T-helper 17 cell (primary cell): ENCODE results near the gene MS4A4E. TPM values are rescaled to one million over a fixed set of nuclear protein-coding genes. Genes with fewer than 3 reads are reported as not detected.
"Not testable (repeated sequence)": the region's sequence is repeated elsewhere in the genome, so short reads cannot be mapped to it uniquely, and the experiment has no call there.

ENCODE experiments used
- ATAC-seq: fragments of 150-1000 bp; cut with Tn5 transposase; 2 replicates; pipeline ENCODE4 v1.10.0; 2021; ENCODE audit warnings: mild to moderate bottlenecking, moderate library complexity
- DNase-seq, 3 donors: peaks; one replicate each; pipeline versions ENCODE4 v3.0.0 to v3.0.0-alpha.2; 2020 to 2021
- H3K9me3 ChIP-seq: one replicate; pipeline ENCODE4 v1.7.0; 2013; ENCODE audit warnings: low read length, mild to moderate bottlenecking; ENCODE audit not compliant: control insufficient read depth, poor library complexity, severe bottlenecking
- H3K27ac Mint-ChIP-seq: one replicate; pipeline ENCODE4 v1.8.0; 2022; ENCODE audit warnings: mild to moderate bottlenecking, moderate library complexity, mixed read lengths
- H3K27me3 Mint-ChIP-seq: one replicate; pipeline ENCODE4 v1.8.0; 2022; ENCODE audit warnings: mixed read lengths
- H3K36me3 Mint-ChIP-seq: one replicate; pipeline ENCODE4 v1.8.0; 2022; ENCODE audit warnings: low read depth, mixed read lengths
- H3K4me1 Mint-ChIP-seq: one replicate; pipeline ENCODE4 v1.8.0; 2022; ENCODE audit warnings: mild to moderate bottlenecking, mixed read lengths
- H3K4me3 Mint-ChIP-seq: one replicate; pipeline ENCODE4 v1.8.0; 2022; ENCODE audit warnings: mild to moderate bottlenecking, moderate library complexity, mixed read lengths
- total RNA-seq, 4 donors: library from RNA in 2 of 4; stranded (reverse) in 2 of 4; gene quantifications; one replicate each; pipeline ENCODE4 v1.2.3 and lab custom pipeline; 2022 to 2026

The MS4A4E gene
- total RNA-seq, 2 donors from 2014 or later, result 0.47 to 1.1 TPM

DNA sequence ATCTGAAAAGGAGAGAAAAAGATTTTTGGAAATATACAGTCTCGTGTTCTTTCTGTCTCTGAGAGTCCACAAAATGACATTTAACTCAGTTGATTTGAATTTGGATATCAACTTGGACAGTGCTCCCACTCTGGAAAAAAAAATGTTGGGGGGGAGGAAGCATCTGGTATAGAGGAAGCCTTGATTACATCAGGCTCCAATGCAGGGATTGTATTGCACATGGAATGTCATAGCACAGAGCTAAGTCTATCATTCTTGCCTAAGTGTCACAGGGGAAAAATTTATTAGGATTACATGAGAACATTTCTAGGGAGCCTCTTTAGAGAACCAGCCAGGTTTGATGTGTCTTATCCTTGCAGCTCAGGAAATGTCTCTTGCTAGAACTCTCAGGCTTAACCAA is 83.1 kb downstream of the MS4A4E start:
- H3K4me1 Mint-ChIP-seq, result no peaks in the 10 kb centered on the region

DNA sequence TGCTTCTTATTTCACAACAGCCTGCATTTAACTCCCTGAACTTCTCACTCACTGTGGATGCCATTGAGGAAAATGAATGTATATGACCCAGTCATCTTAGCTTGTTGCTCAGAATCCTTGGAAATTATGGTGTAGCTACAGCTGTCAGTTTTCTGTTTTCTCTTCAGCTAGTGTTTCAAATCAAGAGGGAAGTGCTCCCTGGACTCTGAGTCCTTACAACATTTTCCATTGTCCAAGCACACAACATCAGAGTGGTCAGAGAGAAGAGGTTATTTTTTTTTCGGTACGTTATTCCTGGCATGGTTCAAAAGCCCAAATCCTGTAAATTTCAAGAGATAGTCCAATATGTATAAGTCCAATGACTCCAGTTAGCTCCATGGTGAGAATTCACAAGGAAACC is 83.7 kb downstream of the MS4A4E start:
- H3K4me1 Mint-ChIP-seq, result no peaks in the 10 kb centered on the region
- DNase-seq, result no peak
- no peak for ATAC-seq
- no peaks in the 10 kb centered on the region for H3K9me3 ChIP-seq
- H3K27me3 Mint-ChIP-seq, result peaks cover 24% of the 10 kb centered on the region
- H3K36me3 Mint-ChIP-seq, result no peaks in the 10 kb centered on the region
- H3K4me3 Mint-ChIP-seq, result no peak overlapping the region
- no peak overlapping the region for H3K27ac Mint-ChIP-seq

More for the DNA sequence above, 83.1 kb downstream of the MS4A4E start:
- H3K9me3 ChIP-seq, result no peaks in the 10 kb centered on the region
- no peak overlapping the region for H3K4me3 Mint-ChIP-seq
- DNase-seq (no peak), ATAC-seq (no peak)
- H3K27me3 Mint-ChIP-seq, result peaks cover 26% of the 10 kb centered on the region
- no peak overlapping the region for H3K27ac Mint-ChIP-seq
- H3K36me3 Mint-ChIP-seq, result no peaks in the 10 kb centered on the region

GRCh38 chr11:60158636-60159035 is 84.3 kb downstream of the MS4A4E start:
- Mint-ChIP-seq H3K27me3 (peaks cover 24% of the 10 kb centered on the region), H3K27ac (no peak overlapping the region), H3K4me1 (no peaks in the 10 kb centered on the region), H3K4me3 (no peak overlapping the region), H3K36me3 (no peaks in the 10 kb centered on the region)
- no peak for ATAC-seq
- no peaks in the 10 kb centered on the region for H3K9me3 ChIP-seq
- no peak for DNase-seq

DNA sequence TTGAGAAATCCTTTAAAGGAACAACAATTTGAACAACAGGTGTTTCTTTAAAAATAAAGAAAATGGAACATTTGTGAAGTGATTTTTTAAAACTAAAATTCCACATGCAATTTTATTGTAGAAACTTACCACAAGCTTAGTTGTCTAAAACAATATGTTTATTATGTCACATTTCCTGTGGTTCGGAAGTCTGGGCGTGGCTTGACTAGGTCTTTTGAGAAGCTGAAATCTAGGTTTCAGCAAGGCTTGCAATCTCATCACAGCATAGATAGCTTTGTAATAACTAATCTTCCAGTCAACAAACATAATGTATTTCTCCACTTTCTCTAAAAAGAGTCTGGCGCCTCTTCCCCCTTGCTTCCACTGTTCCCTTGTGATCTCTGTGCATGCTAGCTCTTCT is 87.0 kb downstream of the MS4A4E start:
- DNase-seq, result no peak
- no peaks in the 10 kb centered on the region for H3K4me1 Mint-ChIP-seq
- ATAC-seq, result no peak

DNA sequence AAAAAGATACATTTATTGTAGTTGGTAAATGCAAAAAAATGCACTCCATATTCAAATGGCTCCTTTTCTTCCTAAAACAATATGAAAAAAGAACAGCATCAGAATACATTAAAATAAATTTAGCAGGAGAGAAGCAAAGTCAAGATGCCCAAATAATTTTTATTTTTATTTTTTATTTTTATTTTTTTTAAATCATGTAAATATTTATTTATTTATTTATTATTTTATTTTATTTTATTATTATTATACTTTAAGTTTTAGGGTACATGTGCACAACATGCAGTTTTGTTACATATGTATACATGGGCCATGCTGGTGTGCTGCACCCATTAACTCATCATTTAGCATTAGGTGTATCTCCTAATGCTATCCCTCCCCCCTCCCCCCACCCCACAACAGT is 90.2 kb downstream of the MS4A4E start:
- H3K4me3 Mint-ChIP-seq, H3K27ac Mint-ChIP-seq, H3K4me1 Mint-ChIP-seq, ATAC-seq, H3K9me3 ChIP-seq, H3K27me3 Mint-ChIP-seq, H3K36me3 Mint-ChIP-seq, DNase-seq: not testable (repeated sequence)

More for the DNA sequence above, 87.0 kb downstream of the MS4A4E start:
- Mint-ChIP-seq H3K27ac (no peak overlapping the region), H3K36me3 (no peaks in the 10 kb centered on the region), H3K27me3 (peaks cover 14% of the 10 kb centered on the region), H3K4me3 (no peak overlapping the region)
- H3K9me3 ChIP-seq, result no peaks in the 10 kb centered on the region

- no peak for ATAC-seq
- no peak overlapping the region for H3K27ac Mint-ChIP-seq
- no peaks in the 10 kb centered on the region for H3K4me1 Mint-ChIP-seq
- no peak for DNase-seq
- H3K4me3 Mint-ChIP-seq, result no peak overlapping the region
- H3K9me3 ChIP-seq, result no peaks in the 10 kb centered on the region
- H3K27me3 Mint-ChIP-seq, result no peaks in the 10 kb centered on the region
- no peaks in the 10 kb centered on the region for H3K36me3 Mint-ChIP-seq
These were observed 92.7 kb downstream of the MS4A4E start for GRCh38 chr11:60150279-60150678.

Other genes with a start within 250 kb of the MS4A4E start
- not detected for gene OOSP4B, start 226.0 kb downstream of the MS4A4E start, total RNA-seq
- gene OOSP2, start 202.7 kb downstream of the MS4A4E start, total RNA-seq, result not detected
- 1 to 10 TPM in 1 of 2 donors, under 1 TPM in 1; 0.39 to 1.2 TPM for gene MS4A3, start 186.5 kb downstream of the MS4A4E start, total RNA-seq
- gene MS4A2, start 154.5 kb downstream of the MS4A4E start, total RNA-seq, result under 1 TPM in 1 of 2 donors, not detected in 1; 0.60 TPM
- 1 to 10 TPM; 3.2 to 8.2 TPM for gene MS4A6A, start 60.1 kb downstream of the MS4A4E start, total RNA-seq
- gene MS4A4A, start 37.5 kb upstream of the MS4A4E start, total RNA-seq, result under 1 TPM in 1 of 2 donors, not detected in 1; 0.50 TPM
- gene MS4A6E, start 84.1 kb upstream of the MS4A4E start, total RNA-seq, result not detected
- gene MS4A7, start 135.4 kb upstream of the MS4A4E start, total RNA-seq, result 1 to 10 TPM in 1 of 2 donors, under 1 TPM in 1; 0.21 to 4.7 TPM
- under 1 TPM in 1 of 2 donors, not detected in 1; 0.60 TPM for gene MS4A14, start 153.3 kb upstream of the MS4A4E start, total RNA-seq
- not detected for gene MS4A5, start 186.4 kb upstream of the MS4A4E start, total RNA-seq
- gene MS4A1, start 212.7 kb upstream of the MS4A4E start, total RNA-seq, result 10 to 100 TPM in 1 of 2 donors, under 1 TPM in 1; 0.50 to 27.9 TPM
- gene MS4A12, start 249.6 kb upstream of the MS4A4E start, total RNA-seq, result not detected